Ishikawa (cell line): Measurements from ENCODE around the gene OBSCN.

Experiments used
- EP300 ChIP-seq: IDR thresholded peaks from 2 replicates; pipeline ENCODE4 v1.6.1; 2012; ENCODE audit warnings: borderline replicate concordance
- RAD21 ChIP-seq: IDR thresholded peaks from 2 replicates; pipeline ENCODE4 v1.6.1; 2012; ENCODE audit warnings: low read depth
- USF1 ChIP-seq: IDR thresholded peaks from 2 replicates; pipeline ENCODE4 v1.6.1; 2012

- TF ChIP-seq USF1, result no peak
- no peak for TF ChIP-seq EP300
- TF ChIP-seq RAD21, result no peak
Observed at GRCh38 chr1:228267962-228268880, 60.4 kb downstream of the OBSCN start.
